LNCaP clone FGC (cell line): ENCODE measurements around the gene AMBRA1.

ENCODE experiments used
- DNase-seq: peaks from one replicate; pipeline ENCODE4 v3.0.0-alpha.2; 2011; ENCODE audit warnings: low read depth
- H3K4me3 ChIP-seq: 2 replicates; pipeline ENCODE4 v1.5.1; 2011; ENCODE audit warnings: mild to moderate bottlenecking, low read depth, low read length, control low read depth
- CTCF ChIP-seq: IDR thresholded peaks from 2 replicates; pipeline ENCODE4 v1.5.1; 2012; ENCODE audit warnings: mild to moderate bottlenecking; ENCODE audit not compliant: control insufficient read depth, insufficient read depth; ENCODE audit errors: extremely low read depth

AMBRA1 gene

DNA sequence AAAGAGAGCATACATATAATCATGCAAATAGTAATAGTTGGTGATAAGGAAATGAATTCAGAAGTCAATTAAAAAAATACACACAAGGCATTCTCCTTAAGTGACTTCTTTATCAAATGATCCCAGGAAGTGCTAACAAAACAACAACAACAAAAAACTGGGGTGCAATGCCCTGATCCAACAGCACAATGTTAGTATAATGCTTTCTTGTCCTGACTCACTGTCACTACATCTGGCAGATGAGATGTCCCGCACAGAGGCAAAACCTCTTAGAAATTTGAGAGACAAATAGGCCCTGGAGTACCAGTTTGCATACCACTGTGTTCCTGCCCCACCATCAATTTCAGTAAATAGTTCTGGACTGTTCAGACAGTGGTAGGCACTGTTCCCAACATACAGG is 11.0 kb upstream of the AMBRA1 start:
- no peak for TF ChIP-seq CTCF

DNA sequence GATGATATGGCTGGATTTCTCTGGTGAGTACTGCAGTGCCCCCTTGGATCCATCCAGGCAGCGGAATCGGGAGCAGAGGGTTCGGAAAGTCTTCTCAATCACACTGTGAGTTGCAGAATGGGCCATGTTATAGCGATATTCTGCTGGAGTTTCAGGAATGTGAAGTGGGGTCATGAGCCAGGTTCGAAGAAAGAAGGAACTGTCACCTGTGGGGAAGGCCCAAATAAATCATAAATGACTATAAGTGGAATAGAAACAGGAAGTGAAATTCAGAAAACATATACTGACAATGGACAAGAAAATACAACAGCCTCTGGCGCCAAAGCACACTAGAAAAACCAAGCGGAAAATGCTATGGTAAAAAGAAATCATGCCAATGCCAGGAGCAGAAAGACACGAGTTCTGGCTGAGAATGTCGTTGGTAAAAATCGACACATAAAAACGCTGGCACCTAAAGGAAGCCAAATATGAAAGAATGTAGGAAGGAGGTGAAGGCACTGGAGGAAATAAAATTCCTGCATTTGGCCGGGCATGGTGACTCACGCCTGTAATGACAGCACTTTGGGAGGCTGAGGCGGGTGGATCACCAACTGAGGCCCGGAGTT is 10.0 kb upstream of the AMBRA1 start:
- H3K4me3 ChIP-seq: no peak overlapping the region
- no peak for DNase-seq

More for the DNA sequence above, 11.0 kb upstream of the AMBRA1 start:
- DNase-seq: no peak
- no peak overlapping the region for H3K4me3 ChIP-seq

GRCh38 chr11:46601129-46601528 is 7.3 kb upstream of the AMBRA1 start:
- DNase-seq: no peak
- H3K4me3 ChIP-seq: no peak overlapping the region
- TF ChIP-seq CTCF: no peak

More for the DNA sequence above, 10.0 kb upstream of the AMBRA1 start:
- no peak for TF ChIP-seq CTCF

GRCh38 chr11:46600194-46600960 is 6.6 kb upstream of the AMBRA1 start:
- TF ChIP-seq CTCF: no peak
- H3K4me3 ChIP-seq: no peak overlapping the region
- DNase-seq: no peak

DNA sequence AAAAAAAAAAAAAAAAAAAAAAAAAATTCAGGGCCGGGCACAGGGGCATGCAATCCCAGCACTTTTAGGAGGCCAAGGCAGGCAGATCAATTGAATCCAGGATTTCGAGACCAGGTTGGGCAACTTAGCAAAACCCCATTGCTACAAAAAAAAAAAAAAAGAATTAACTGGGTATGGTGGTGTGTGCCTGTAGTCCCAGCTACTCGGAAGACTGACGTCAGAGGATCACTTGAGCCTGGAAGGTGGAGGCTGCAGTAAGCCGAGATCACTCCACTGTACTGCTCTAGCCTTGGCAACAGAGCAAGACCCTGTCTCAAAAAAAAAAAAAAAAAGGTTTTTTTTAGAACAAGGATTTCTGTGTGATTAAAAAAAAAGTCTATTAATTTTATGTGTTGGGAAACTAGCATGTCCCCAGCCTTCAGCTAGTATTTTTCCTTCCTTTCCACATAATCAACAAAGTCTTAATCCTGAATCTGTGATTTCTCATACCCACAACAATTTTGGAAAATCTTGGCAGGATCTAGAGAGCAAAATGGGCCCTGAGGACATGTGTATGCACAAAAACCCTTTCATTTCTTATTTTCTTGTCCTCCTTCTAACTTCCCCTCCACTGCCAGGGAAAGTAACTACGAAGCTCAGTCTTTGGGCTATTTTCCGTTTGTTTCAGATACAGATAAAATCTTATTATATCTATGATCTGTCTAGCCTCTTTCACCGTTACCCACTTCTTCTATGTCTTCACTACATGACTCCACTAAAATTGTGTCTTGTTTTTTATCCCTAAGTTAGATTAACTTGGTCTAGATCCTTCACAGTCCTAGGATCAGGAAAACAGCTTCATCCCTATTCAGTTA is 5.7 kb upstream of the AMBRA1 start:
- no peak for DNase-seq
- TF ChIP-seq CTCF: no peak
- H3K4me3 ChIP-seq: no peak overlapping the region

- no peak for DNase-seq
- no peak for TF ChIP-seq CTCF
- no peak overlapping the region for H3K4me3 ChIP-seq
Observed at GRCh38 chr11:46597609-46598219, 3.9 kb upstream of the AMBRA1 start.
